ENCODE measurements around the gene HS3ST3B1. TPM values are rescaled to one million over a fixed set of nuclear protein-coding genes. Genes with fewer than 3 reads are reported as not detected.

HS3ST3B1 gene
- total and polyA plus RNA-seq, 4 experiments from 2014 or later: 6.0 to 40.5 (median 25.6) TPM

GRCh38 chr17:14298221-14298946 lies 2.5 kb upstream of the HS3ST3B1 start:
- Histone ChIP-seq H3K4me3 (ENCODE audit: low read length in 2 of 2) (peak overlapping the region in 1 of 2 donors; percentile 96), H3K27me3 (ENCODE audit: insufficient read depth, low read length) (peaks cover 16% of the 10 kb centered on the region), H3K36me3 (ENCODE audit: insufficient read depth, low read length) (no peaks in the 10 kb centered on the region), H3K9me3 (ENCODE audit: control insufficient read depth in 1 of 2, low read length in 2 of 2) (no peaks in the 10 kb centered on the region), H3K27ac (ENCODE audit: low read depth, low read length) (no peak overlapping the region), H3K4me1 (ENCODE audit: insufficient read depth, low read length) (peaks cover 43% of the 10 kb centered on the region)
- H3K4me1 Mint-ChIP-seq: peaks cover 33 to 68% (median 46%) of the 10 kb centered on the region in 4 donors
- peaks cover 0 to 8% (median 0%) of the 10 kb centered on the region in 8 donors for H3K9me3 Mint-ChIP-seq
- ChIA-PET POLR2A (ENCODE audit: partially characterized antibody) (interaction anchor here (0.8 to 9.1 kb wide), 7 partner anchors 11 to 230 kb away, joined by 3 to 144 read pairs (median 6); no protein-coding TSS in a partner anchor), CTCF (ENCODE audit: partially characterized antibody) (interaction anchor here (0.6 to 2.8 kb wide), 9 partner anchors 31 to 703 kb away, joined by 3 to 9 read pairs (median 3); no protein-coding TSS in a partner anchor)
- H3K36me3 Mint-ChIP-seq: peaks cover 0 to 15% of the 10 kb centered on the region in 2 donors
- H3K4me3 Mint-ChIP-seq: peak overlapping the region; percentile 90 to 99 (median 96)
- peaks cover 27 to 33% of the 10 kb centered on the region in 2 donors for H3K27me3 Mint-ChIP-seq
- peak overlapping the region in 4 of 7 donors; percentile 8 to 92 (median 55) for H3K27ac Mint-ChIP-seq
- peak in 1 of 5 donors; percentile 36 for DNase-seq
- intact Hi-C loops (cut with micrococcal nuclease): no loop called here

- intact Hi-C loops (cut with micrococcal nuclease): no loop called here
- H3K4me1 ChIP-seq (ENCODE audit: insufficient read depth, low read length): peaks cover 49% of the 10 kb centered on the region
- Mint-ChIP-seq H3K4me1 (peaks cover 38 to 74% (median 50%) of the 10 kb centered on the region in 4 donors), H3K27me3 (peaks cover 26 to 33% of the 10 kb centered on the region in 2 donors), H3K9me3 (peaks cover 0 to 8% (median 0%) of the 10 kb centered on the region in 8 donors), H3K27ac (peak overlapping the region in 5 of 7 donors; percentile 8 to 92 (median 77)), H3K36me3 (peaks cover 0 to 20% of the 10 kb centered on the region in 2 donors), H3K4me3 (peak overlapping the region; percentile 90 to 99 (median 96))
- no peaks in the 10 kb centered on the region for H3K9me3 ChIP-seq (ENCODE audit: control insufficient read depth in 1 of 2, low read length in 2 of 2)
- ChIA-PET POLR2A (ENCODE audit: partially characterized antibody) (interaction anchor here (0.8 to 9.1 kb wide), 6 partner anchors 10 to 230 kb away, joined by 3 to 144 read pairs (median 32); no protein-coding TSS in a partner anchor), CTCF (ENCODE audit: partially characterized antibody) (interaction anchor here (0.6 to 2.8 kb wide), 8 partner anchors 31 to 703 kb away, joined by 3 to 9 read pairs (median 3); no protein-coding TSS in a partner anchor)
- peaks cover 16% of the 10 kb centered on the region for H3K27me3 ChIP-seq (ENCODE audit: insufficient read depth, low read length)
- H3K4me3 ChIP-seq (ENCODE audit: low read length in 2 of 2): peak overlapping the region; percentile 55 to 96
- no peaks in the 10 kb centered on the region for H3K36me3 ChIP-seq (ENCODE audit: insufficient read depth, low read length)
- no peak for DNase-seq
- no peak overlapping the region for H3K27ac ChIP-seq (ENCODE audit: low read depth, low read length)
Observed at GRCh38 chr17:14298947-14299279, 2.0 kb upstream of the HS3ST3B1 start.

- Mint-ChIP-seq H3K27ac (peak overlapping the region; percentile 81 to 92 (median 82)), H3K4me1 (peaks cover 40 to 77% (median 53%) of the 10 kb centered on the region in 4 donors), H3K27me3 (peaks cover 23 to 33% of the 10 kb centered on the region in 2 donors), H3K9me3 (peaks cover 0 to 8% (median 0%) of the 10 kb centered on the region in 8 donors), H3K36me3 (peaks cover 0 to 22% of the 10 kb centered on the region in 2 donors), H3K4me3 (peak overlapping the region; percentile 90 to 99 (median 96))
- intact Hi-C loops (cut with micrococcal nuclease): loop anchor here (1.0 to 5.0 kb wide), 7 partner anchors 98 to 1283 kb away; partner anchors contain the start of gene COX10
- POLR2A ChIA-PET (ENCODE audit: partially characterized antibody): interaction anchor here (0.8 to 9.1 kb wide), 8 partner anchors 10 to 232 kb away, joined by 3 to 144 read pairs (median 32); partner anchors contain the start of gene COX10
- Histone ChIP-seq H3K27me3 (ENCODE audit: insufficient read depth, low read length) (peaks cover 16% of the 10 kb centered on the region), H3K36me3 (ENCODE audit: insufficient read depth, low read length) (no peaks in the 10 kb centered on the region), H3K27ac (ENCODE audit: low read depth, low read length) (no peak overlapping the region), H3K4me1 (ENCODE audit: insufficient read depth, low read length) (peaks cover 55% of the 10 kb centered on the region), H3K9me3 (ENCODE audit: control insufficient read depth in 1 of 2, low read length in 2 of 2) (no peaks in the 10 kb centered on the region), H3K4me3 (ENCODE audit: low read length in 2 of 2) (peak overlapping the region; percentile 55 to 96)
- CTCF ChIA-PET (ENCODE audit: partially characterized antibody): interaction anchor here (0.8 to 2.8 kb wide), 4 partner anchors 100 to 704 kb away, joined by 3 to 7 read pairs (median 3); no protein-coding TSS in a partner anchor
- peak; percentile 34 to 64 (median 47) for DNase-seq
Observed at GRCh38 chr17:14299280-14300141, 1.4 kb upstream of the HS3ST3B1 start.

GRCh38 chr17:14301279-14302090 lies 604 bp downstream of the HS3ST3B1 start:
- intact Hi-C loops (cut with micrococcal nuclease): loop anchor here (1.0 to 5.0 kb wide), 10 partner anchors 8 to 1285 kb away; no protein-coding TSS in a partner anchor
- peak overlapping the region; percentile 81 to 98 (median 93) for H3K27ac Mint-ChIP-seq
- peaks cover 48 to 80% (median 61%) of the 10 kb centered on the region in 4 donors for H3K4me1 Mint-ChIP-seq
- ChIA-PET POLR2A (ENCODE audit: partially characterized antibody) (interaction anchor here (0.6 to 9.1 kb wide), 31 partner anchors 8 to 1283 kb away, joined by 3 to 144 read pairs (median 5); partner anchors contain the start of genes COX10 and ELAC2), CTCF (ENCODE audit: partially characterized antibody) (interaction anchor here (0.9 to 6.9 kb wide), 35 partner anchors 8 to 1283 kb away, joined by 3 to 85 read pairs (median 4); partner anchors contain the start of genes COX10 and ELAC2)
- Histone ChIP-seq H3K27me3 (ENCODE audit: insufficient read depth, low read length) (peaks cover 13% of the 10 kb centered on the region), H3K4me3 (ENCODE audit: low read length in 2 of 2) (peak overlapping the region; percentile 89 to 96), H3K4me1 (ENCODE audit: insufficient read depth, low read length) (peaks cover 74% of the 10 kb centered on the region), H3K27ac (ENCODE audit: low read depth, low read length) (peak overlapping the region; percentile 61), H3K36me3 (ENCODE audit: insufficient read depth, low read length) (no peaks in the 10 kb centered on the region), H3K9me3 (ENCODE audit: control insufficient read depth in 1 of 2, low read length in 2 of 2) (no peaks in the 10 kb centered on the region)
- H3K4me3 Mint-ChIP-seq: peak overlapping the region; percentile 90 to 99 (median 98)
- peaks cover 0 to 8% (median 0%) of the 10 kb centered on the region in 8 donors for H3K9me3 Mint-ChIP-seq
- H3K27me3 Mint-ChIP-seq: peaks cover 9 to 22% of the 10 kb centered on the region in 2 donors
- DNase-seq: peak in 3 of 5 donors; percentile 36 to 63 (median 56)
- H3K36me3 Mint-ChIP-seq: peaks cover 0 to 34% of the 10 kb centered on the region in 2 donors

- H3K36me3 Mint-ChIP-seq: peaks cover 0 to 34% of the 10 kb centered on the region in 2 donors
- Histone ChIP-seq H3K27me3 (ENCODE audit: insufficient read depth, low read length) (peaks cover 7% of the 10 kb centered on the region), H3K4me1 (ENCODE audit: insufficient read depth, low read length) (peaks cover 78% of the 10 kb centered on the region), H3K4me3 (ENCODE audit: low read length in 2 of 2) (peak overlapping the region; percentile 89 to 96), H3K36me3 (ENCODE audit: insufficient read depth, low read length) (no peaks in the 10 kb centered on the region), H3K27ac (ENCODE audit: low read depth, low read length) (peak overlapping the region; percentile 61), H3K9me3 (ENCODE audit: control insufficient read depth in 1 of 2, low read length in 2 of 2) (no peaks in the 10 kb centered on the region)
- POLR2A ChIA-PET (ENCODE audit: partially characterized antibody): interaction anchor here (0.6 to 9.1 kb wide), 24 partner anchors 14 to 1284 kb away, joined by 3 to 144 read pairs (median 5); partner anchors contain the start of genes COX10 and ELAC2
- CTCF ChIA-PET (ENCODE audit: partially characterized antibody): interaction anchor here (0.9 to 6.9 kb wide), 22 partner anchors 15 to 1271 kb away, joined by 3 to 85 read pairs (median 6); partner anchors contain the start of gene COX10
- peak overlapping the region; percentile 75 to 98 (median 93) for H3K27ac Mint-ChIP-seq
- peaks cover 5 to 17% of the 10 kb centered on the region in 2 donors for H3K27me3 Mint-ChIP-seq
- peaks cover 0 to 8% (median 0%) of the 10 kb centered on the region in 8 donors for H3K9me3 Mint-ChIP-seq
- H3K4me1 Mint-ChIP-seq: peaks cover 48 to 79% (median 61%) of the 10 kb centered on the region in 4 donors
- DNase-seq: peak; percentile 60 to 74 (median 70)
- intact Hi-C loops (cut with micrococcal nuclease): loop anchor here (1.0 to 5.0 kb wide), 7 partner anchors 96 to 1270 kb away; no protein-coding TSS in a partner anchor
- H3K4me3 Mint-ChIP-seq: peak overlapping the region; percentile 88 to 99 (median 98)
Observed at GRCh38 chr17:14302091-14302430, 1.2 kb downstream of the HS3ST3B1 start.

Data from CD4-positive, alpha-beta memory T cell (primary cell).